HepG2 (cell line): ENCODE data around the gene ZNF467. TPM values are rescaled to one million over a fixed set of nuclear protein-coding genes. Genes with fewer than 3 reads are reported as not detected.

ENCODE experiments used
- ATAC-seq: fragments of 200-7000 bp; cut with Tn5 transposase; 3 replicates; pipeline ENCODE4 v1.9.1; 2020; ENCODE audit warnings: mild to moderate bottlenecking, moderate library complexity
- BruUV-seq: library from RNA; stranded (reverse); fragments of 400-500 nt; replicated peaks from 2 replicates; lab custom pipeline; 2021; lab: Mats Ljungman, UMichigan
- CTCF ChIA-PET: fragments of 300-600 bp; formaldehyde crosslinking; extraction: SDS; loops from one replicate; lab custom pipeline; 2021; ENCODE audit warnings: low total read pairs, inconsistent platforms, low intra/inter-chr PET ratio; lab: Yijun Ruan, JAX
- POLR2A ChIA-PET: fragments of 350-600 bp; sonication (Branson Sonifier 250); formaldehyde crosslinking; loops from one replicate; lab custom pipeline; 2020; ENCODE audit warnings: antibody characterized with exemption, inconsistent platforms; lab: Yijun Ruan, JAX
- DNase-seq: peaks from one replicate; pipeline ENCODE4 v3.0.0-alpha.2; 2015; ENCODE audit warnings: low spot score
- FAIRE-seq: peaks from 3 replicates; lab custom pipeline; 2011; peaks lifted over from hg19 to GRCh38; lab: Jason Lieb, UNC
- H2AFZ ChIP-seq: one replicate; pipeline ENCODE4 v1.6.1; 2011; ENCODE audit warnings: low read length, inconsistent platforms
- H3K27ac ChIP-seq: fragments of 300-600 bp; 3 replicates; pipeline ENCODE4 v1.8.0; 2011; ENCODE audit warnings: mixed run types, mild to moderate bottlenecking, mixed read lengths, low read length, inconsistent platforms; ENCODE audit not compliant: insufficient read depth; ENCODE audit errors: extremely low read length
- H3K27me3 ChIP-seq, 2 experiments: fragments of 200-600 bp in 1 of 2; 2 replicates in 1 of 2; 3 replicates in 1 of 2; pipeline versions ENCODE4 v1.6.0 to v1.8.0; 2011; ENCODE audit warnings: low read length in 2 of 2, mild to moderate bottlenecking in 2 of 2, moderate library complexity in 2 of 2, inconsistent platforms in 1 of 2; ENCODE audit not compliant: insufficient read depth in 2 of 2, control insufficient read depth in 1 of 2
- H3K36me3 ChIP-seq, 2 experiments: fragments of 200-600 bp in 1 of 2; replicated peaks in 1 of 2; 2 replicates in 1 of 2; 3 replicates in 1 of 2; pipeline versions ENCODE4 v1.5.1 to v1.8.0; 2011; ENCODE audit warnings: low read length in 2 of 2, inconsistent platforms in 1 of 2; ENCODE audit not compliant: insufficient read depth in 2 of 2, control insufficient read depth in 1 of 2
- H3K4me1 ChIP-seq: 2 replicates; pipeline ENCODE4 v1.5.1; 2012; ENCODE audit warnings: low read length, inconsistent platforms; ENCODE audit not compliant: insufficient read depth
- H3K4me2 ChIP-seq: 2 replicates; pipeline ENCODE4 v1.6.0; 2011; ENCODE audit warnings: low read depth, low read length, inconsistent platforms
- H3K4me3 ChIP-seq, 3 experiments: fragments of 200-600 bp in 1 of 3; sonication (generic), shearing (Covaris generic) in 1 of 3; replicated peaks in 1 of 3; 2 replicates each; pipeline ENCODE4 v1.5.1; 2011 to 2016; ENCODE audit warnings: low read length in 3 of 3, inconsistent platforms in 2 of 3, low read depth in 2 of 3, mild to moderate bottlenecking in 2 of 3, control low read depth in 1 of 3, mixed read lengths in 1 of 3; ENCODE audit not compliant: insufficient read depth in 1 of 3
- H3K79me2 ChIP-seq: one replicate; pipeline ENCODE4 v1.6.1; 2011; ENCODE audit warnings: low read length, inconsistent platforms; ENCODE audit not compliant: insufficient read depth
- H3K9ac ChIP-seq: 2 replicates; pipeline ENCODE4 v1.6.0; 2011; ENCODE audit warnings: mild to moderate bottlenecking, low read depth, low read length, inconsistent platforms; ENCODE audit not compliant: insufficient read depth
- H3K9me3 ChIP-seq: 2 replicates; pipeline ENCODE4 v1.5.1; 2012; ENCODE audit warnings: mild to moderate bottlenecking, low read length
- H4K20me1 ChIP-seq: 2 replicates; pipeline ENCODE4 v1.6.0; 2011; ENCODE audit warnings: inconsistent platforms, mild to moderate bottlenecking, low read length, moderate library complexity; ENCODE audit not compliant: insufficient read depth
- CENPBD1 ChIP-seq: sonication (generic); formaldehyde crosslinking; IDR thresholded peaks from 2 replicates; pipeline ENCODE4 v1.8.0; 2022; ENCODE audit warnings: missing genetic modification reagents, low read depth, mild to moderate bottlenecking, borderline replicate concordance
- DNMT1 ChIP-seq: sonication (generic); formaldehyde crosslinking; IDR thresholded peaks from 2 replicates; pipeline ENCODE4 v1.5.1; 2020; ENCODE audit warnings: mild to moderate bottlenecking, missing genetic modification reagents
- FOXP1 ChIP-seq, 2 experiments: fragments of 450-650 bp in 1 of 2; IDR thresholded peaks; 2 replicates each; pipeline ENCODE4 v1.6.1; 2017 to 2018; ENCODE audit warnings: antibody characterized with exemption in 1 of 2
- JUND ChIP-seq: sonication (generic); formaldehyde crosslinking; IDR thresholded peaks from 2 replicates; pipeline ENCODE4 v1.8.0; 2022; ENCODE audit warnings: mild to moderate bottlenecking, missing genetic modification reagents
- PREB ChIP-seq: sonication (generic); formaldehyde crosslinking; IDR thresholded peaks from 2 replicates; pipeline ENCODE4 v1.4.0; 2020; ENCODE audit warnings: missing genetic modification reagents
- RBM22 ChIP-seq: fragments of 200-400 bp; formaldehyde crosslinking; optimal IDR thresholded peaks from 2 replicates; pipeline ENCODE3; 2017; ENCODE audit warnings: mild to moderate bottlenecking, low read length, moderate library complexity
- RFXAP ChIP-seq: sonication (generic); formaldehyde crosslinking; IDR thresholded peaks from 2 replicates; pipeline ENCODE4 v1.4.0; 2020; ENCODE audit warnings: missing genetic modification reagents, borderline replicate concordance
- SP1 ChIP-seq, 2 experiments: fragments of 450-650 bp in 1 of 2; sonication (generic) in 1 of 2; formaldehyde crosslinking in 1 of 2; IDR thresholded peaks; 2 replicates each; pipeline versions ENCODE4 v1.4.0 to v1.6.1; 2016 to 2020; ENCODE audit warnings: missing genetic modification reagents in 1 of 2
- THAP7 ChIP-seq: sonication (generic); formaldehyde crosslinking; IDR thresholded peaks from 2 replicates; pipeline ENCODE4 v1.8.1; 2023; ENCODE audit warnings: mild to moderate bottlenecking, missing genetic modification reagents
- TIGD3 ChIP-seq: sonication (generic); formaldehyde crosslinking; IDR thresholded peaks from 2 replicates; pipeline ENCODE4 v1.5.1; 2020; ENCODE audit warnings: mild to moderate bottlenecking, missing genetic modification reagents, borderline replicate concordance
- ZNF12 ChIP-seq: sonication (generic); formaldehyde crosslinking; IDR thresholded peaks from 2 replicates; pipeline ENCODE4 v1.5.0; 2020; ENCODE audit warnings: missing genetic modification reagents
- ZNF629 ChIP-seq: sonication (generic); formaldehyde crosslinking; conservative IDR thresholded peaks from 2 replicates; pipeline ENCODE4 v1.5.0; 2020; ENCODE audit warnings: missing genetic modification reagents
- WGBS: methylation state at CpG from one replicate; pipeline ENCODE4 v1.1.6; 2017; ENCODE audit warnings: low lambda C conversion rate; 5-methylcytosine and 5-hydroxymethylcytosine counted together
- in situ Hi-C: cut with HindIII; loops from 2 replicates; pipeline ENCODE4 v1.10.0; 2017; ENCODE audit warnings: low pct_unique_long_range_greater_than_20kb; ENCODE audit not compliant: extremely low pct_ligation_motif_present
- intact Hi-C: fragments of 100-400 bp; cut with micrococcal nuclease; formaldehyde crosslinking; loops from one replicate; pipeline ENCODE4 v1.10.0; 2022; ENCODE audit not compliant: unreplicated experiment
- polyA plus RNA-seq, 8 experiments: library from polyadenylated mRNA; depleted of rRNA in 3 of 8; stranded (reverse) in 7 of 8; unstranded in 1 of 8; fragments of >200 nt; fragmentation: Illumina TruSeq in 4 of 8; extraction: Trizol in 4 of 8; gene quantifications; 2 replicates each; pipeline versions ENCODE4 v1.2.1 to v1.2.3, GENCODE V29; 2011 to 2016; ENCODE audit warnings: low read depth in 4 of 8, missing spikeins in 1 of 8, mixed read lengths in 1 of 8; ENCODE audit not compliant: insufficient read depth in 1 of 8
- total RNA-seq, 5 experiments: library from RNA; depleted of rRNA; stranded (reverse); fragments of >200 nt; fragmentation: Illumina TruSeq; extraction: Trizol; gene quantifications; 2 replicates each; pipeline ENCODE4 v1.2.3, GENCODE V29; 2016; ENCODE audit warnings: low read depth in 1 of 5

ZNF467 gene
- total and polyA plus RNA-seq, 2 of the 13 experiments (the other 11 are each of a cell fraction or from before 2014, with no cell fraction given), result 0.03 TPM; not detected in 1

GRCh38 chr7:149808311-149808710 lies 34.9 kb upstream of the ZNF467 start:
- BruUV-seq, result no TSS peak
- no peak overlapping the region for H3K27ac ChIP-seq
- H3K4me1 ChIP-seq, result no peaks in the 10 kb centered on the region
- 0% methylated on average over 1 of the region's 10 CpGs for WGBS
- no peaks in the 10 kb centered on the region; a peak in 1 of 5 replicates for H3K27me3 ChIP-seq
- no peak for TF ChIP-seq ZNF12 (CRISPR knock-in tag)
- no peak for TF ChIP-seq TIGD3 (CRISPR knock-in tag)
- TF ChIP-seq PREB, result no peak
- no peak for TF ChIP-seq ZNF629 (CRISPR knock-in tag)
- no peak for TF ChIP-seq THAP7 (CRISPR knock-in tag)
- TF ChIP-seq JUND, result no peak
- no peak for TF ChIP-seq SP1 (IDR thresholded peaks at IDR 0.05)
- TF ChIP-seq SP1 (CRISPR knock-in tag; IDR thresholded peaks at IDR 0.05), result no peak
- TF ChIP-seq FOXP1 (IDR thresholded peaks at IDR 0.05), result no peak
- TF ChIP-seq FOXP1 (CRISPR knock-in tag; IDR thresholded peaks at IDR 0.05), result no peak
- no peak for TF ChIP-seq CENPBD1 (CRISPR knock-in tag)
- no peak for TF ChIP-seq RBM22
- TF ChIP-seq DNMT1 (CRISPR knock-in tag), result no peak
- TF ChIP-seq RFXAP (CRISPR knock-in tag), result no peak
- ATAC-seq (no peak), DNase-seq (no peak), FAIRE-seq (no peak)
- ChIA-PET POLR2A (no interaction called here), CTCF (no interaction called here)
- H3K4me3 ChIP-seq, result no peak overlapping the region
- H3K36me3 ChIP-seq, result no peaks in the 10 kb centered on the region
- in situ Hi-C loops, result no loop called here
- no peaks in the 10 kb centered on the region for H4K20me1 ChIP-seq
- no peak overlapping the region for H2AFZ ChIP-seq
- no peaks in the 10 kb centered on the region for H3K79me2 ChIP-seq
- intact Hi-C loops, result no loop called here
- H3K9ac ChIP-seq, result no peak overlapping the region
- no peaks in the 10 kb centered on the region for H3K9me3 ChIP-seq
- no peak overlapping the region for H3K4me2 ChIP-seq
